Measurements from ENCODE around the gene RYR3.
A peak's percentile ranks its signal among the peaks of the same experiment; 100 is the strongest.

Gene RYR3

DNA sequence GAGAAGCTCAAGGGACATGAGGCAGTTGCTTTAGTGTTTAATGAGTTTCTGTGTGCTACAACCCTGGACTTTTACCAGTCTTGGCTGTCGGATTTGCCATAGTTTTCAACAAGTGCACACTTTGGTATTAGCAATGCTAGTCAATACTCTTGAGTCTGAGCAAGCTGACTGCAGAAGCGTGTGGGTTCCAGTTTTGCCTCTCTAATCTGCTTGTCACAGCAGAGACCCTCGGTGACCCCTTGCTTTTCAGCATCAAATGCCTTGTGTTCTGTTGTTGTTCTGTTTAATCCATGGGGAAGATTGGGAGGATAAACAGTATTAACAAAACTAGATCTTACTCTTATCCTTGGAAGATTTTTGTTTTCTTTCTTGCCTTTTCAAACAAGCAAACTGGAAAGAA lies 463.2 kb downstream of the RYR3 start:
- no peak for DNase-seq (ENCODE audit: low read depth)
- no peak overlapping the region for H3K4me3 ChIP-seq (ENCODE audit: low read length)
- TF ChIP-seq, protein P1, sequence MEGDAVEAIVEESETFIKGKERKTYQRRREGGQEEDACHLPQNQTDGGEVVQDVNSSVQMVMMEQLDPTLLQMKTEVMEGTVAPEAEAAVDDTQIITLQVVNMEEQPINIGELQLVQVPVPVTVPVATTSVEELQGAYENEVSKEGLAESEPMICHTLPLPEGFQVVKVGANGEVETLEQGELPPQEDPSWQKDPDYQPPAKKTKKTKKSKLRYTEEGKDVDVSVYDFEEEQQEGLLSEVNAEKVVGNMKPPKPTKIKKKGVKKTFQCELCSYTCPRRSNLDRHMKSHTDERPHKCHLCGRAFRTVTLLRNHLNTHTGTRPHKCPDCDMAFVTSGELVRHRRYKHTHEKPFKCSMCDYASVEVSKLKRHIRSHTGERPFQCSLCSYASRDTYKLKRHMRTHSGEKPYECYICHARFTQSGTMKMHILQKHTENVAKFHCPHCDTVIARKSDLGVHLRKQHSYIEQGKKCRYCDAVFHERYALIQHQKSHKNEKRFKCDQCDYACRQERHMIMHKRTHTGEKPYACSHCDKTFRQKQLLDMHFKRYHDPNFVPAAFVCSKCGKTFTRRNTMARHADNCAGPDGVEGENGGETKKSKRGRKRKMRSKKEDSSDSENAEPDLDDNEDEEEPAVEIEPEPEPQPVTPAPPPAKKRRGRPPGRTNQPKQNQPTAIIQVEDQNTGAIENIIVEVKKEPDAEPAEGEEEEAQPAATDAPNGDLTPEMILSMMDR (conservative IDR thresholded peaks at IDR 0.05; ENCODE audit: low read length) = no peak

DNA sequence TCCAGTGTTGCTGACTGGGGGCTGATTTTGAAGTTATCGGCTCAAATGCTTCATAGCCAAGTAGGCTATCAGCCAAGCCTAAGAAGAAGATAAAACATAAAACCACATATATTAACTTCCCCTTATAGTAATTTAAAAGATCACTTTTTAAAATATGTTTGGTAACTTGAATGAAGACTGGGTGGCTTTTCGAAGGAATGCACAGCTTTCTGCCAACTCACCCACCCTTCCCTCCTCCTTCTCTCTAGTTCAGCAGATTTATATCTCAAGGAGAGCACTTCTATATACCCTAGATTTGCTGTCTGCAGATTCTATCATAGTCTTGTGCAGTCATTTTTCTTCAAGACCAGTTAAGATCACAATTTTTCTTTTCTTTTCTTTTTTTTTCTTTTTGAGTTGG lies 468.1 kb downstream of the RYR3 start:
- DNase-seq (ENCODE audit: low read depth) = no peak
- H3K4me3 ChIP-seq (ENCODE audit: low read length) = no peak overlapping the region
- TF ChIP-seq, protein P1 (conservative IDR thresholded peaks at IDR 0.05; ENCODE audit: low read length) = no peak

DNA sequence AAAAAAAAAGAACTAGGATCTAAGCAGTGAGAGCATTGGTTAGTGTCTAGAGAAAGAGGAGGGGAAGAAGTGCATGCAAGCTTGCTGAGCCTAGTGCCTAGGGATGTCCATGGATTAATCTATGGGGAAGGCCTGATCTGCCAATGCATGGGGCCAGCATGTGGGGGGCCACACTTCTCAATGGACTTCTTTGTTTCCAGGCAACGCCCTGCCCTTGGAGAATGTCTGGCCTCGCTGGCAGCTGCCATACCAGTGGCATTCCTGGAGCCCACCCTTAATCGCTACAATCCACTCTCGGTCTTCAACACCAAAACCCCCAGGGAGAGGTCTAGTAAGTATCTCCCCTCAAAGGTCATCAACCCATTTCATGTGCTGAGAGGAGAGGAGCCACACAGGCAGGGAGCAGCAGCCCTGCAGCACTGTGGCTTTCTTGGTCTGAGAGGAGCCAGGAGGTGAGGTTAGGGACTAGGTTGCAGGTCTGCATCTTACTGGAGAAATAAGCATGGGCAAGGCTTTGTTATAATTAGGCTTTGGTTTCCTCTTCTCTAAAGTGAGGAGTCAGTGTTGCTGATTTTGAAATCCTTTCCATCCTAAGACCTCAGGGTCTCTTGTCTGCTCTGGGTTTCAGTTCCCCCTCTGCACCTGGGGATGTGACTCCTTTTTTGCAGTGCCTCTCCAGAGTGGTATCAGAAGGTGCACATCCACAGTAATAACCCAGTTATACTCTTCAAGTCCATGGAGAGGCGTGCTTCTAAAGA lies 469.4 kb downstream of the RYR3 start:
- TF ChIP-seq, protein P1 (conservative IDR thresholded peaks at IDR 0.05; ENCODE audit: low read length) = no peak
- H3K4me3 ChIP-seq (ENCODE audit: low read length) = no peak overlapping the region
- DNase-seq (ENCODE audit: low read depth) = no peak

DNA sequence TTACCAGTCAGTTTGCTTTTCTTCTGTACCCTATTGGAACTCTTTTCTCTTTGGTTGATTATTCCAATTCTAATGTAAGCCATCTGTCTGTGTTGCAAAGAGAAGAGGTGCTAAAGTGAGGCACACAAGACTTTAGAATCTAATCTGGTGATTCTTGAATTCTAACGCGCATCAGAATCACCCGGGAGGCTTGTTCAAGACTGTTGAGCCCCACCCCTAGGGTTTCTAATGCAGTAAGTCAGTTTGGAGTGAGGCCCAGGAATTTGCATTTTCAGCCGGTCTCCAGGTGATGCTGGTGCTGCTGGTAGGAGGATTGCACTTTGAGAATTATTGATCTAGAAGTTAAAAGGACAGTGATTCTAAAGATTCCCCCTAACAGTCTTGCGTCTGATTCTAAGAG lies 472.2 kb downstream of the RYR3 start:
- TF ChIP-seq, protein P1 (conservative IDR thresholded peaks at IDR 0.05; ENCODE audit: low read length) = no peak
- no peak overlapping the region for H3K4me3 ChIP-seq (ENCODE audit: low read length)
- DNase-seq (ENCODE audit: low read depth) = no peak

DNA sequence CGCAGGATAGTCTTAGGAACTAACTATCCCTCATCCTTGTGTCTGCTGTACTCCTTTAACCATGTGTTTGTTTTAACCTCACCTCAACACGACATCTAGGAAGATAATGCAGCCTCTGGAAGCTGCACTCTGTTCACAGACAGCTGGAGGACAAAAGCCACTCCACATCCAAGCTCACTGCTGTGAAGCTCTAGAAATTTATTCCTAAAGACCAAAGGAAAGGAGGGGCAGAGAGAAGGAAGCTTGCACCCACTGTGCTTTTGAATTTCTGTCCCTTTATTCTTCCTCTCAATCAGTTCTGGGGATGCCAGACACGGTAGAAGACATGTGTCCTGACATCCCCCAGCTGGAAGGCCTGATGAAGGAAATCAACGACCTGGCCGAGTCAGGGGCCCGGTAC lies 474.6 kb downstream of the RYR3 start:
- TF ChIP-seq, protein P1 (conservative IDR thresholded peaks at IDR 0.05; ENCODE audit: low read length) = no peak
- no peak overlapping the region for H3K4me3 ChIP-seq (ENCODE audit: low read length)
- no peak for DNase-seq (ENCODE audit: low read depth)

DNA sequence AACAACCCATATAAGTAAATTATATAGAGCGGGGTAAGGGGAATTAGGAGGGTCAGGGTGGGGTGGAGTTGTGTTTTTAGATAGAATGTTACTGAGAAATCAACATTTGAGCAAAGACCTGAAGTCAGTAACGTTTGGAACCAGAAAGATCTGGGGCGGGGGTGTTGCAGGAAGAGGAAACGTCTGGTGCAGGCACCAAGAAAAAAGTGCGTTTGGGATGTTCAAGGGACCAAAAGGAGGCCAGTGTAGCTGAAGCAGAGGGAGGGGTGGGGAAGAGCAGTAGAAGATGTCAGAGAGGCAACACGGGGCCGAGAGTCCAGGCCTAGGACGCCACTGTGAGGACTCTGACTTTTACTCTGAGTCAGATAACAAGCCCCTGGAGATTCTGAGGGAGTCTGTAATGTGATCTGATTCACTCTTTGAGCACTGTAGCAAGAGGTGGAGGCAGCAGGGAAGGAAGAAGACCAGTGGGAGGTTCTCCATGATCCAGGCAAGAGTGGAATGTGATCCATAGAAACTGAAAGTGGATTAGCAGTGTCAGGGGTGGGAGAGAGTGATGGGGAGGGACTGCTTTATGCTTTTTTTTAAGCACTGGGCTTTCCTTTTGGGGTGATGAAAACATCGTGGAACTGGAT lies 478.3 kb downstream of the RYR3 start:
- H3K4me3 ChIP-seq (ENCODE audit: low read length) = no peak overlapping the region
- peak; percentile 27 for DNase-seq (ENCODE audit: low read depth)
- TF ChIP-seq, protein P1 (conservative IDR thresholded peaks at IDR 0.05; ENCODE audit: low read length) = no peak

DNA sequence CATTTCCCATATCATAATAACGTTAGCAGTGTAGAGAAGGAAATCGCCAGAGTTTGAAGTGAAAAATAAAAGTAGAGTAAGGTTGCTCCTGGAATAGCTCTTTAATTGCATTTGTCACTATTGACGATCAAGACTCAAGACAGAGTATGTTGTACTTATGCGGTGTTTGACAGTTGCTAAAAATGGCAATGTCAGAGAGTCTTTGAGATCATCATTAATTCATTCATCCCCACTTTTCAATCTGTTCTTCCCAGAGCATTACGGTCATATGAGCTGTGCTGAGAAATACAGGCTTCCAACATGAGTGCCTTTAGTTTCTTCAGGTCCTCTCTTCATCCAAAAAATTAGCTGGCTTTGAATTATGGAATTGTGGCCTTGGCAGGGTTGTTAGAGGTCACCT lies 483.7 kb downstream of the RYR3 start:
- H3K4me3 ChIP-seq (ENCODE audit: low read length) = no peak overlapping the region
- TF ChIP-seq, protein P1 (conservative IDR thresholded peaks at IDR 0.05; ENCODE audit: low read length) = no peak
- DNase-seq (ENCODE audit: low read depth) = no peak

Data from AG10803 (cell line).